OCI-LY3 (cell line): ENCODE data around the gene BPIFB6.

ENCODE experiments used
- H2AFZ ChIP-seq: fragments of 200-600, 300-600 bp; shearing (Covaris generic); 2 replicates; pipeline ENCODE4 v1.6.0; 2014; ENCODE audit warnings: antibody characterized with exemption, low read depth, low read length
- H3K27ac ChIP-seq: fragments of 200-600, 300-600 bp; sonication (generic); 2 replicates; pipeline ENCODE4 v1.5.1; 2014; ENCODE audit warnings: mild to moderate bottlenecking, low read length, moderate library complexity, mixed read lengths
- H3K27me3 ChIP-seq: fragments of 200-600, 300-600 bp; sonication (generic); 2 replicates; pipeline ENCODE4 v1.6.1; 2014; ENCODE audit warnings: low read depth, low read length, mixed read lengths
- H3K36me3 ChIP-seq: fragments of 200-600, 300-600 bp; sonication (generic); replicated peaks from 2 replicates; pipeline ENCODE3; 2014; ENCODE audit warnings: low read depth, low read length, mixed read lengths
- H3K4me1 ChIP-seq: fragments of 300-600, 200-600 bp; sonication (generic); 2 replicates; pipeline ENCODE4 v1.6.1; 2014; ENCODE audit warnings: low read length, mixed read lengths
- H3K4me2 ChIP-seq: fragments of 200-600, 300-600 bp; sonication (generic); 2 replicates; pipeline ENCODE4 v1.6.1; 2014; ENCODE audit warnings: low read length, mixed read lengths
- H3K4me3 ChIP-seq: fragments of 300-600, 200-600 bp; sonication (generic); 2 replicates; pipeline ENCODE4 v1.5.1; 2014; ENCODE audit warnings: antibody characterized with exemption, mild to moderate bottlenecking, low read length, moderate library complexity
- H3K79me2 ChIP-seq: fragments of 300-600, 200-600 bp; shearing (Covaris generic); 2 replicates; pipeline ENCODE4 v1.6.1; 2014; ENCODE audit warnings: mild to moderate bottlenecking, low read length, mixed read lengths
- H3K9ac ChIP-seq: fragments of 300-600, 200-600 bp; shearing (Covaris generic); 2 replicates; pipeline ENCODE4 v1.6.0; 2014; ENCODE audit warnings: mild to moderate bottlenecking, low read length, moderate library complexity
- H3K9me3 ChIP-seq: fragments of 200-600, 300-600 bp; shearing (Covaris generic); 2 replicates; pipeline ENCODE4 v1.6.1; 2014; ENCODE audit warnings: low read length, mixed read lengths; ENCODE audit not compliant: insufficient read depth
- H4K20me1 ChIP-seq: fragments of 200-600, 300-600 bp; sonication (generic); 2 replicates; pipeline ENCODE4 v1.6.1; 2016; ENCODE audit warnings: low read length, mixed read lengths; ENCODE audit not compliant: insufficient read depth
- CTCF ChIP-seq: fragments of 200-600, 300-600 bp; sonication (generic); IDR thresholded peaks from 2 replicates; pipeline ENCODE4 v1.5.1; 2014; ENCODE audit warnings: antibody characterized with exemption, low read length, low read depth
- EZH2phosphoT487 ChIP-seq: fragments of 200-600 bp; shearing (Covaris generic); IDR thresholded peaks from 2 replicates; pipeline ENCODE4 v1.6.1; 2018; ENCODE audit warnings: antibody characterized with exemption, mixed run types, low read depth

BPIFB6 gene

GRCh38 chr20:33027769-33028751 lies 3.4 kb upstream of the BPIFB6 start:
- Histone ChIP-seq H2AFZ (no peak overlapping the region), H3K27ac (no peak overlapping the region)

GRCh38 chr20:33028875-33029274 lies 2.6 kb upstream of the BPIFB6 start:
- Histone ChIP-seq H3K27ac (no peak overlapping the region), H4K20me1 (no peaks in the 10 kb centered on the region), H3K4me2 (no peak overlapping the region), H3K4me1 (no peaks in the 10 kb centered on the region), H3K36me3 (no peaks in the 10 kb centered on the region), H3K9ac (no peak overlapping the region), H3K9me3 (no peaks in the 10 kb centered on the region), H3K27me3 (peaks cover 35% of the 10 kb centered on the region), H2AFZ (no peak overlapping the region), H3K79me2 (no peaks in the 10 kb centered on the region), H3K4me3 (no peak overlapping the region)
- TF ChIP-seq EZH2phosphoT487 (no peak), CTCF (no peak)

More at GRCh38 chr20:33027769-33028751, 3.4 kb upstream of the BPIFB6 start:
- Histone ChIP-seq H3K4me1 (no peaks in the 10 kb centered on the region), H3K4me3 (no peak overlapping the region), H4K20me1 (no peaks in the 10 kb centered on the region), H3K27me3 (peaks cover 39% of the 10 kb centered on the region), H3K4me2 (no peak overlapping the region), H3K36me3 (no peaks in the 10 kb centered on the region), H3K79me2 (no peaks in the 10 kb centered on the region), H3K9ac (no peak overlapping the region), H3K9me3 (no peaks in the 10 kb centered on the region)
- no peak for TF ChIP-seq EZH2phosphoT487

GRCh38 chr20:33030076-33030475 lies 1.4 kb upstream of the BPIFB6 start:
- no peaks in the 10 kb centered on the region for H3K9me3 ChIP-seq
- no peak for TF ChIP-seq EZH2phosphoT487
- H3K27me3 ChIP-seq = peaks cover 31% of the 10 kb centered on the region
- H3K79me2 ChIP-seq = no peaks in the 10 kb centered on the region
- no peaks in the 10 kb centered on the region for H3K4me1 ChIP-seq
- no peak overlapping the region for H3K27ac ChIP-seq
- no peak overlapping the region for H3K4me3 ChIP-seq
- H3K9ac ChIP-seq = no peak overlapping the region
- no peak overlapping the region for H3K4me2 ChIP-seq
- H3K36me3 ChIP-seq = no peaks in the 10 kb centered on the region
- no peak overlapping the region for H2AFZ ChIP-seq
- no peaks in the 10 kb centered on the region for H4K20me1 ChIP-seq

GRCh38 chr20:33030569-33030968 lies 879 bp upstream of the BPIFB6 start:
- no peaks in the 10 kb centered on the region for H4K20me1 ChIP-seq
- H2AFZ ChIP-seq = no peak overlapping the region
- no peaks in the 10 kb centered on the region for H3K4me1 ChIP-seq
- H3K4me3 ChIP-seq = no peak overlapping the region
- H3K27ac ChIP-seq = no peak overlapping the region
- H3K79me2 ChIP-seq = no peaks in the 10 kb centered on the region
- H3K4me2 ChIP-seq = no peak overlapping the region
- no peaks in the 10 kb centered on the region for H3K9me3 ChIP-seq
- peaks cover 31% of the 10 kb centered on the region for H3K27me3 ChIP-seq
- no peaks in the 10 kb centered on the region for H3K36me3 ChIP-seq
- no peak for TF ChIP-seq CTCF
- no peak for TF ChIP-seq EZH2phosphoT487
- no peak overlapping the region for H3K9ac ChIP-seq

GRCh38 chr20:33032555-33032954 lies 1.1 kb downstream of the BPIFB6 start:
- Histone ChIP-seq H3K9me3 (no peaks in the 10 kb centered on the region), H3K4me1 (no peaks in the 10 kb centered on the region), H3K79me2 (no peaks in the 10 kb centered on the region), H3K9ac (no peak overlapping the region), H4K20me1 (no peaks in the 10 kb centered on the region), H2AFZ (no peak overlapping the region), H3K4me2 (no peak overlapping the region), H3K36me3 (no peaks in the 10 kb centered on the region), H3K27ac (no peak overlapping the region), H3K27me3 (peaks cover 24% of the 10 kb centered on the region), H3K4me3 (no peak overlapping the region)
- TF ChIP-seq EZH2phosphoT487 = no peak
- TF ChIP-seq CTCF = no peak
